SU-DHL-6 (cell line): Measurements from ENCODE around the gene FAM89A.

Experiments
- H2AFZ ChIP-seq: fragments of 200-600 bp; sonication (generic); 2 replicates; pipeline ENCODE4 v1.6.1; 2014; ENCODE audit warnings: low read depth, mild to moderate bottlenecking, moderate library complexity, mixed read lengths, antibody characterized with exemption, low read length; ENCODE audit not compliant: severe bottlenecking
- H3F3A ChIP-seq: fragments of 200-600 bp; shearing (Covaris generic); 2 replicates; pipeline ENCODE4 v1.6.0; 2016; ENCODE audit warnings: antibody characterized with exemption, mild to moderate bottlenecking; ENCODE audit not compliant: insufficient read depth
- H3K27ac ChIP-seq: fragments of 200-600 bp; sonication (generic); 2 replicates; pipeline ENCODE4 v1.5.1; 2016; ENCODE audit warnings: low read depth, mild to moderate bottlenecking, low read length, moderate library complexity, mixed read lengths
- H3K27me3 ChIP-seq: fragments of 200-600 bp; sonication (generic), shearing (Covaris generic); 2 replicates; pipeline ENCODE4 v1.6.0; 2014; ENCODE audit warnings: mild to moderate bottlenecking, low read length
- H3K36me3 ChIP-seq: fragments of 200-600 bp; sonication (generic); 2 replicates; pipeline ENCODE4 v1.6.1; 2014; ENCODE audit warnings: mild to moderate bottlenecking, low read length, mixed read lengths
- H3K4me2 ChIP-seq: fragments of 300-600, 200-600 bp; shearing (Covaris generic), sonication (generic); 2 replicates; pipeline ENCODE4 v1.6.0; 2014; ENCODE audit warnings: low read length, low read depth, mild to moderate bottlenecking; ENCODE audit not compliant: poor library complexity, severe bottlenecking
- H3K4me3 ChIP-seq: fragments of 200-600 bp; sonication (generic); 2 replicates; pipeline ENCODE4 v1.5.1; 2014; ENCODE audit warnings: antibody characterized with exemption, low read length, mild to moderate bottlenecking, mixed read lengths; ENCODE audit not compliant: insufficient read depth, poor library complexity, severe bottlenecking
- H3K79me2 ChIP-seq: fragments of 200-600 bp; sonication (generic); 2 replicates; pipeline ENCODE4 v1.6.1; 2014; ENCODE audit warnings: mild to moderate bottlenecking, low read length, moderate library complexity; ENCODE audit not compliant: insufficient read depth
- H3K9ac ChIP-seq: fragments of 200-600 bp; sonication (generic); 2 replicates; pipeline ENCODE4 v1.7.0; 2014; ENCODE audit warnings: mild to moderate bottlenecking, low read length
- H3K9me2 ChIP-seq: fragments of 200-600 bp; sonication (generic); replicated peaks from 2 replicates; pipeline ENCODE4 v1.6.1; 2014; ENCODE audit warnings: low read length; ENCODE audit not compliant: insufficient read depth
- H3K9me3 ChIP-seq: fragments of 200-600 bp; sonication (generic); 2 replicates; pipeline ENCODE4 v1.6.1; 2014; ENCODE audit warnings: low read length, mixed read lengths; ENCODE audit not compliant: insufficient read depth
- H4K20me1 ChIP-seq: fragments of 200-600 bp; sonication (generic); 2 replicates; pipeline ENCODE4 v1.6.1; 2014; ENCODE audit warnings: low read depth, mild to moderate bottlenecking, antibody characterized with exemption, low read length, moderate library complexity, mixed read lengths
- EZH2phosphoT487 ChIP-seq: fragments of 200-600 bp; sonication (generic), shearing (Covaris generic); conservative IDR thresholded peaks from 2 replicates; pipeline ENCODE4 v1.6.1; 2018; ENCODE audit warnings: mild to moderate bottlenecking, antibody characterized with exemption, low read length, moderate library complexity, mixed read lengths
- TF ChIP-seq, protein P1 (sequence below): fragments of 200-600 bp; sonication (generic); IDR thresholded peaks from one replicate; pipeline ENCODE4 v1.5.1; 2017; ENCODE audit warnings: antibody characterized with exemption, mild to moderate bottlenecking, low read length, moderate library complexity; ENCODE audit not compliant: insufficient read depth, poor library complexity, severe bottlenecking

FAM89A gene

DNA sequence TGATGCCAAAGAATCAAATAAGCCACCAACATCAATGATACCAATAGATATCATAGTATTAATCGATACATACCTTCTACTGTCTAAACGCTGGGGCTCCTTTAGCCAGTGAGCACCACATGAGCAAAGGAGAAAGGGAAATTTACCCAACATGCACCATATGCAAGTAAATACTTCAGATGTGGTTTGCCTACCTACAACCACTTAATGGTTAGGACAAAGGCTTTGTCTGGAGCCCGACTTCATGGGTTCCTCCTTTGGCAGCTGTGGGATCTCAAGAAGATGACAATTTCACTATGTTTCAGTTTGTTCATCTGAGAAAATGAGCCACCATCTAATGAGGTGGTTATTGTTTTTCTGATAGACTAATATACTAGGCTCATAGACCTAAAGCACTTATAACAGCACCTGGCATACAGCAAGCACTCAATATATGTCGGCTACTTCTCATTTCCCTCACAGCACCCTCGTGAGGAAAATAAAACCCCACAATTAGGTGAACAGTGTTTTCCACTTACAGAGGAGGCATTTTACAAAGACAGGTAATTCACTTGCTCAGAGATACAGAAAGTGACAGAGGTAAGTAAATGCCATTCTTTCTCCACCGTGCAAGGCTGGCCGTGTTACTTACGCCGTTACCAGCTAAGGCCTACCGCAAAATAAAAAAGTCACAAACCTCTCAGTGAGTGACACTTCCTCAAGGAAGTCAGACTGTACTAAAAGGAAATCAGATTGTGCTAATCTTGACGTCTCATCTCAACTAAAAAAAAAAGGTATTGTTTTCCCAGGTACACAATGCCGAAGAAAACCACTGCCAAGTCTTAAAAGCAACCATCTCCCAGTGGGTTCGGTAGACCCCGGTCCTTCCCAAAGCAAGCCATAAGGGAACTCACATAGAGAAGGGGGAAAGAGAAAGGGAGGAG lies 63.0 kb downstream of the FAM89A start:
- Histone ChIP-seq H2AFZ (peak overlapping the region; percentile 53), H3K27ac (peak overlapping the region; percentile 77), H3K9me2 (no peaks in the 10 kb centered on the region), H3K27me3 (no peaks in the 10 kb centered on the region), H3K9me3 (no peaks in the 10 kb centered on the region), H3K4me2 (peak overlapping the region; percentile 90), H3K9ac (peak overlapping the region; percentile 81), H3K4me3 (peak overlapping the region; percentile 65), H3K36me3 (no peaks in the 10 kb centered on the region), H3F3A (0 out of 2 replicates have a peak, but pooled peaks cover 5% of the 10 kb centered on the region), H4K20me1 (peaks cover 2% of the 10 kb centered on the region; the same call in 1 of the 2 replicates), H3K79me2 (peaks cover 86% of the 10 kb centered on the region)
- TF ChIP-seq EZH2phosphoT487, result no peak
- TF ChIP-seq, protein P1, sequence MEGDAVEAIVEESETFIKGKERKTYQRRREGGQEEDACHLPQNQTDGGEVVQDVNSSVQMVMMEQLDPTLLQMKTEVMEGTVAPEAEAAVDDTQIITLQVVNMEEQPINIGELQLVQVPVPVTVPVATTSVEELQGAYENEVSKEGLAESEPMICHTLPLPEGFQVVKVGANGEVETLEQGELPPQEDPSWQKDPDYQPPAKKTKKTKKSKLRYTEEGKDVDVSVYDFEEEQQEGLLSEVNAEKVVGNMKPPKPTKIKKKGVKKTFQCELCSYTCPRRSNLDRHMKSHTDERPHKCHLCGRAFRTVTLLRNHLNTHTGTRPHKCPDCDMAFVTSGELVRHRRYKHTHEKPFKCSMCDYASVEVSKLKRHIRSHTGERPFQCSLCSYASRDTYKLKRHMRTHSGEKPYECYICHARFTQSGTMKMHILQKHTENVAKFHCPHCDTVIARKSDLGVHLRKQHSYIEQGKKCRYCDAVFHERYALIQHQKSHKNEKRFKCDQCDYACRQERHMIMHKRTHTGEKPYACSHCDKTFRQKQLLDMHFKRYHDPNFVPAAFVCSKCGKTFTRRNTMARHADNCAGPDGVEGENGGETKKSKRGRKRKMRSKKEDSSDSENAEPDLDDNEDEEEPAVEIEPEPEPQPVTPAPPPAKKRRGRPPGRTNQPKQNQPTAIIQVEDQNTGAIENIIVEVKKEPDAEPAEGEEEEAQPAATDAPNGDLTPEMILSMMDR, result no peak

DNA sequence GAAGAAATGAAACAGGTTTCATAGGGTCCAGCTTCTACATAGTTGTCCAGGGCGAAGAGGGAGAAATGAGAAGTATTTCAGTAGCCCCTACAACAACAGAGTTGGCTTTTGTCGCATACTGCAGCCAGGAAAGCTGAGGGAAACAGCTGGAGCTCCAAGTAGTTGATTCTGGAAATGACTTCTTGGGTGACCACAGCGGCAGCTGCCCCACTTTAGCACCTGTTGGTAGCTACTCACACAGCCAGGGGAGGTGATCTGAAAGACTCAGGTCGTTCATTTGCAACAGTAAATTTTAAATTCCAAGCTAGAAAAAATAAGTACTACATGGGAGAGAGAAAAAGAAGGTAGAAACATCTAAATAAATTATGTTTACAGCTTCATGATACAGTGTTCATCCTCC lies 63.7 kb downstream of the FAM89A start:
- 0 out of 2 replicates have a peak, but pooled peaks cover 5% of the 10 kb centered on the region for H3F3A ChIP-seq
- no peaks in the 10 kb centered on the region for H3K27me3 ChIP-seq
- H3K36me3 ChIP-seq, result no peaks in the 10 kb centered on the region
- H4K20me1 ChIP-seq, result peaks cover 2% of the 10 kb centered on the region; the same call in 1 of the 2 replicates
- TF ChIP-seq, protein P1, result no peak
- TF ChIP-seq EZH2phosphoT487, result no peak
- no peak overlapping the region; the same call in 1 of the 2 replicates for H3K27ac ChIP-seq
- no peaks in the 10 kb centered on the region for H3K9me2 ChIP-seq
- H3K79me2 ChIP-seq, result peaks cover 90% of the 10 kb centered on the region
- no peak overlapping the region for H3K9ac ChIP-seq
- no peak overlapping the region for H2AFZ ChIP-seq
- no peaks in the 10 kb centered on the region for H3K9me3 ChIP-seq
- peak overlapping the region; percentile 90 for H3K4me2 ChIP-seq
- no peak overlapping the region for H3K4me3 ChIP-seq

DNA sequence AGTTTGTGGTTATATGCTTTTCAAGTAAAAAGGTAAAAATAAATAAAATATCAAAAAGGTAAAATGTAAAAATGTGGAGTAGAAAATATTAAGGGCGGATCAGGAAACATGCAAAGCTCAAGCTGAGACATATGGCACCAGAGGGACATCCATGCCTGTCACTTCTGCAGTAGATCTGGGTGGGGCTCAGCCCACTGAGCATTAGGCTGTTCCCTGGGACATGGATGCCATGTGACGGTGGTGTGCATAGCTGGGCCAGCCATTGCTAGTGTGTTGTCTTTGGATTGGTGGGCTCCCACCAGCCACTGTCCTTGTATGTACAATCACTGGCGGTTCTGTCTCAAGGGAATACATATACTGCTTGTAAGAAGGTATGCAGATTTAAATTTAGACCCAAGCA lies 64.4 kb downstream of the FAM89A start:
- Histone ChIP-seq H3K27me3 (no peaks in the 10 kb centered on the region), H3K36me3 (no peaks in the 10 kb centered on the region), H3K4me3 (no peak overlapping the region), H4K20me1 (peaks cover 2% of the 10 kb centered on the region; the same call in 1 of the 2 replicates), H3K4me2 (no peak overlapping the region), H3K79me2 (peaks cover 88% of the 10 kb centered on the region), H3F3A (0 out of 2 replicates have a peak, but pooled peaks cover 5% of the 10 kb centered on the region), H3K9me3 (no peaks in the 10 kb centered on the region), H3K9me2 (no peaks in the 10 kb centered on the region), H2AFZ (no peak overlapping the region), H3K27ac (no peak overlapping the region), H3K9ac (no peak overlapping the region)
- TF ChIP-seq EZH2phosphoT487, result no peak
- TF ChIP-seq, protein P1, result no peak
